Mesodermal cell (in vitro differentiated cells): ENCODE measurements around the gene TMEM43.

Experiments
- H3K27ac ChIP-seq: 2 replicates; pipeline ENCODE4 v1.7.0; 2013; ENCODE audit warnings: mild to moderate bottlenecking, low read depth, low read length, moderate library complexity; ENCODE audit not compliant: severe bottlenecking
- H3K36me3 ChIP-seq: 2 replicates; pipeline ENCODE4 v1.7.1; 2013; ENCODE audit warnings: mild to moderate bottlenecking, low read length, moderate library complexity; ENCODE audit not compliant: control insufficient read depth, insufficient read depth
- H3K4me1 ChIP-seq: one replicate; pipeline ENCODE4 v1.7.1; 2013; ENCODE audit warnings: mild to moderate bottlenecking, low read length; ENCODE audit not compliant: insufficient read depth, control insufficient read depth, poor library complexity, severe bottlenecking
- H3K4me3 ChIP-seq: 2 replicates; pipeline ENCODE4 v1.7.0; 2013; ENCODE audit warnings: low read length, control low read depth, mild to moderate bottlenecking; ENCODE audit not compliant: insufficient read depth, poor library complexity, severe bottlenecking; ENCODE audit errors: extremely low read depth
- H3K9me3 ChIP-seq: 2 replicates; pipeline ENCODE4 v1.7.1; 2013; ENCODE audit warnings: mild to moderate bottlenecking, low read length, moderate library complexity; ENCODE audit not compliant: control insufficient read depth
- WGBS, 2 experiments: methylation state at CpG; one replicate each; pipeline ENCODE4 v1.1.5; 2013; ENCODE audit warnings: missing lambda C conversion rate in 2 of 2; ENCODE audit not compliant: insufficient coverage in 2 of 2; 5-methylcytosine and 5-hydroxymethylcytosine counted together

The TMEM43 gene

GRCh38 chr3:14166877-14167603 is 42.2 kb downstream of the TMEM43 start:
- no peak overlapping the region for H3K27ac ChIP-seq
- H3K36me3 ChIP-seq, result peaks cover 99% of the 10 kb centered on the region
- WGBS, 2 experiments, result 93 to 95% methylated on average over 4 to 8 of the region's 9 CpGs

GRCh38 chr3:14169435-14169834 is 44.6 kb downstream of the TMEM43 start:
- Histone ChIP-seq H3K4me3 (no peak overlapping the region), H3K36me3 (peaks cover 89% of the 10 kb centered on the region), H3K9me3 (no peaks in the 10 kb centered on the region), H3K4me1 (no peaks in the 10 kb centered on the region), H3K27ac (no peak overlapping the region)
- WGBS, 2 experiments, result 100% methylated on average over 1 of the region's 2 CpGs

More at GRCh38 chr3:14166877-14167603, 42.2 kb downstream of the TMEM43 start:
- Histone ChIP-seq H3K4me1 (no peaks in the 10 kb centered on the region), H3K9me3 (peaks cover 5% of the 10 kb centered on the region), H3K4me3 (no peak overlapping the region)

GRCh38 chr3:14169871-14170270 is 45.0 kb downstream of the TMEM43 start:
- H3K27ac ChIP-seq, result no peak overlapping the region
- no peaks in the 10 kb centered on the region for H3K4me1 ChIP-seq
- no peaks in the 10 kb centered on the region for H3K9me3 ChIP-seq
- peaks cover 84% of the 10 kb centered on the region for H3K36me3 ChIP-seq
- no peak overlapping the region for H3K4me3 ChIP-seq

GRCh38 chr3:14170531-14171159 is 45.8 kb downstream of the TMEM43 start:
- H3K27ac ChIP-seq, result no peak overlapping the region
- H3K4me3 ChIP-seq, result no peak overlapping the region
- no CpG with 5 or more reads among the region's 2 CpGs for WGBS, 2 experiments
- peaks cover 77% of the 10 kb centered on the region for H3K36me3 ChIP-seq
- H3K9me3 ChIP-seq, result no peaks in the 10 kb centered on the region
- peaks cover 2% of the 10 kb centered on the region for H3K4me1 ChIP-seq

GRCh38 chr3:14172496-14172895 is 47.6 kb downstream of the TMEM43 start:
- Histone ChIP-seq H3K27ac (no peak overlapping the region), H3K36me3 (peaks cover 59% of the 10 kb centered on the region), H3K9me3 (no peaks in the 10 kb centered on the region), H3K4me1 (peaks cover 12% of the 10 kb centered on the region), H3K4me3 (no peak overlapping the region)
- WGBS, 2 experiments, result 93 to 100% methylated on average over 3 to 4 of the region's 5 CpGs

- no peak overlapping the region for H3K4me3 ChIP-seq
- H3K36me3 ChIP-seq, result peaks cover 39% of the 10 kb centered on the region
- H3K27ac ChIP-seq, result no peak overlapping the region
- H3K9me3 ChIP-seq, result no peaks in the 10 kb centered on the region
- H3K4me1 ChIP-seq, result peaks cover 12% of the 10 kb centered on the region
- WGBS, 2 experiments, result no CpG with 5 or more reads among the region's 2 CpGs
Measured at GRCh38 chr3:14174483-14174882, 49.6 kb downstream of the TMEM43 start.

- Histone ChIP-seq H3K36me3 (peaks cover 29% of the 10 kb centered on the region), H3K27ac (no peak overlapping the region), H3K9me3 (no peaks in the 10 kb centered on the region), H3K4me3 (no peak overlapping the region), H3K4me1 (peaks cover 12% of the 10 kb centered on the region)
- WGBS, 2 experiments, result 37 to 94% methylated on average over 2 to 3 of the region's 3 CpGs
Measured at GRCh38 chr3:14175383-14176037, 50.7 kb downstream of the TMEM43 start.

GRCh38 chr3:14177580-14178246 is 52.9 kb downstream of the TMEM43 start:
- peak overlapping the region; percentile 89 for H3K4me3 ChIP-seq
- peaks cover 24% of the 10 kb centered on the region for H3K36me3 ChIP-seq
- WGBS, 2 experiments, result 8 to 13% methylated on average over 8 to 10 of the region's 10 CpGs
- peak overlapping the region; percentile 93 for H3K27ac ChIP-seq
- H3K4me1 ChIP-seq, result peaks cover 12% of the 10 kb centered on the region
- no peaks in the 10 kb centered on the region for H3K9me3 ChIP-seq

- Histone ChIP-seq H3K9me3 (no peaks in the 10 kb centered on the region), H3K4me3 (peak within 1 kb of the TSS; percentile 89), H3K27ac (peak within 1 kb of the TSS; percentile 93), H3K4me1 (peaks cover 12% of the 10 kb centered on the region), H3K36me3 (peaks cover 24% of the 10 kb centered on the region)
- WGBS, 2 experiments, result 0% methylated on average over 65 to 69 of the region's 78 CpGs
Measured at GRCh38 chr3:14178247-14179113, 53.6 kb downstream of the TMEM43 start, which contains the start of the genes LSM3 and XPC. Gene LSM3 (plus strand): TSS chr3:14178817. CDS start chr3:14178861, 44 bp downstream. Gene XPC (minus strand): TSS chr3:14178601. CDS start chr3:14178568, 33 bp downstream.

- WGBS, 2 experiments, result 13% methylated on average over 3 of the region's 3 CpGs; no CpG with 5 or more reads in 1 of the 2 experiments
- Histone ChIP-seq H3K4me1 (peaks cover 12% of the 10 kb centered on the region), H3K9me3 (no peaks in the 10 kb centered on the region), H3K36me3 (peaks cover 27% of the 10 kb centered on the region), H3K27ac (peak overlapping the region; percentile 67), H3K4me3 (peak overlapping the region; percentile 89)
Measured at GRCh38 chr3:14179114-14179465, 54.2 kb downstream of the TMEM43 start.
